Measurements from ENCODE around the gene IMPG2.

The IMPG2 gene

DNA sequence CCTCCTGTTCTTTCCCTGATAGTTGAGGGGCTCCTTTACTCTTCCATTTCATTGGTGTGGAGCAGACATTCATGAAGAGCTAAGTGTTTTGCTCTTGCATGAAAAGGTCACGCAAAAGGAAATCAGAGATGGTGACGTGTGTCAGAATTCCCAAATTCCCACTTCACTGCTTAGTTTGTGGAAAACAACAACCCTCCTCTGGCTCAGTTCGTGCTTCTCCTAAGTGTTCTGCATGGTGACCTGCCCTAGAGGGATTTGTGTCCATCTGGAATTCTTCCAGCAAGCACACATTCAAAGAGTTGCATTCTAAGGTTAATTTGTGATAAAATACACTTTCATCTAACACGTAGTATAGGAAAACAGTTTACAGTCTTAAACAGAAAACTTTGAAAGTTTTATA lies 95.6 kb downstream of the IMPG2 start:
- no peak overlapping the region for H3K4me3 ChIP-seq (ENCODE audit: low read depth, low read length)
- TF ChIP-seq, protein P1, sequence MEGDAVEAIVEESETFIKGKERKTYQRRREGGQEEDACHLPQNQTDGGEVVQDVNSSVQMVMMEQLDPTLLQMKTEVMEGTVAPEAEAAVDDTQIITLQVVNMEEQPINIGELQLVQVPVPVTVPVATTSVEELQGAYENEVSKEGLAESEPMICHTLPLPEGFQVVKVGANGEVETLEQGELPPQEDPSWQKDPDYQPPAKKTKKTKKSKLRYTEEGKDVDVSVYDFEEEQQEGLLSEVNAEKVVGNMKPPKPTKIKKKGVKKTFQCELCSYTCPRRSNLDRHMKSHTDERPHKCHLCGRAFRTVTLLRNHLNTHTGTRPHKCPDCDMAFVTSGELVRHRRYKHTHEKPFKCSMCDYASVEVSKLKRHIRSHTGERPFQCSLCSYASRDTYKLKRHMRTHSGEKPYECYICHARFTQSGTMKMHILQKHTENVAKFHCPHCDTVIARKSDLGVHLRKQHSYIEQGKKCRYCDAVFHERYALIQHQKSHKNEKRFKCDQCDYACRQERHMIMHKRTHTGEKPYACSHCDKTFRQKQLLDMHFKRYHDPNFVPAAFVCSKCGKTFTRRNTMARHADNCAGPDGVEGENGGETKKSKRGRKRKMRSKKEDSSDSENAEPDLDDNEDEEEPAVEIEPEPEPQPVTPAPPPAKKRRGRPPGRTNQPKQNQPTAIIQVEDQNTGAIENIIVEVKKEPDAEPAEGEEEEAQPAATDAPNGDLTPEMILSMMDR (IDR thresholded peaks at IDR 0.05; ENCODE audit: insufficient read depth, low read length, missing control alignments), result no peak
- no peak for DNase-seq (ENCODE audit: low read depth, low spot score)
- CTCF ChIA-PET, result no interaction called here
- POLR2A ChIA-PET, result no interaction called here

DNA sequence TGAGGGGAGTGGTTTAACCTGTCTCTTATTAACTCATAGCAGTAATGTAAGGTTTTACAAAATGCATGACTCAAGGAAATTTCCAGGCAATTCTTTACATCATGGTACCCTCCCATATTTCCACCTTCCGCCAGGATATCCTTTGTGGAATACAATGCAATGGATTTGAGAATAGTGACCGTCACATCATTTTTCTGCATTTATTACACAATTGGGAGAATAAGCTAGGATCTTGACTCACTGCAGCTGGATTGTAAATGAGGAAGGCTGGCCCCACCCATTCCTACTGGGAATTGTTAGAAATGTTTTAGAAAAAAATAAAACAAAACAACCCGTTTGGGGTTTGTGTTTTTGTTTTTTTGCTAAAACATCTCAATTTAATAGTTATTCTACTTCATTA lies 97.4 kb downstream of the IMPG2 start:
- ChIA-PET CTCF (interaction anchor here (0.6 to 1.2 kb wide), 3 partner anchors 27 to 159 kb away, joined by 3 to 5 read pairs (median 3); no protein-coding TSS in a partner anchor), POLR2A (no interaction called here)
- H3K4me3 ChIP-seq (ENCODE audit: low read depth, low read length), result no peak overlapping the region
- DNase-seq (ENCODE audit: low read depth, low spot score), result no peak
- TF ChIP-seq, protein P1 (IDR thresholded peaks at IDR 0.05; ENCODE audit: insufficient read depth, low read length, missing control alignments), result no peak

DNA sequence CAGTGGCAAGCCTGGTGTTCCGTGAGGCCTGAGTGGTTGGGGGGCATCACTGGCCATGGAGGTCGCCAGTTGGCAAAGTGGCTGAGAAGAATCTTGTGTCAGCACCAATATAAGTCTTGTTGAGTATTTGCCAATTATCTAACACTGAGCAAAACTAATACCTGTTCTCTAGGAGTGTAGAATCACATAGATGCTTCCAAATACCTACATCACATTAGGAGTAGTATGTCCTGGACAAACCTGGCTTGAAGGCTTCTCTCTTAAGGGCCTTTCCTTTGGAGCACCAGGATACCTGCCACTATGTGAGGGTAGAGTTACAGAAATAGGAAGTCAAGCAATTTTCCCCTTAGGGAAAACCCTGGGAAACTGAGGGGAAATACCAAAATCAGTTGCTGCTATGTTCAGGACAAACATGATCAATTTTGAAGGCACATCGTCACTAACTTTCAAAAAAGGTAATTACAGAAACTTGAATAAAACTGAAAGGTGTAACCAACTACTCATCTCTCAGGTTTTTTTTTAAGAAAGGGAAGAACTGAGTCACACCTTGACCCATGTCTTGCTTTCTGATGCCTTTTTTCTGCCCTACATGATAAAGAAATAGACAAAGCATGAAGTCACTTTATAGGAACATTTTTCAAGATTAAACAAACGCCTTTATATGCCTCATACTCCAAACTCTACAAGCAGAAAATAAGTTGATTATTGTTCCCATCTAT lies 100.4 kb downstream of the IMPG2 start:
- TF ChIP-seq, protein P1 (IDR thresholded peaks at IDR 0.05; ENCODE audit: insufficient read depth, low read length, missing control alignments), result no peak
- DNase-seq (ENCODE audit: low read depth, low spot score), result no peak
- ChIA-PET CTCF (no interaction called here), POLR2A (no interaction called here)
- H3K4me3 ChIP-seq (ENCODE audit: low read depth, low read length), result no peak overlapping the region

DNA sequence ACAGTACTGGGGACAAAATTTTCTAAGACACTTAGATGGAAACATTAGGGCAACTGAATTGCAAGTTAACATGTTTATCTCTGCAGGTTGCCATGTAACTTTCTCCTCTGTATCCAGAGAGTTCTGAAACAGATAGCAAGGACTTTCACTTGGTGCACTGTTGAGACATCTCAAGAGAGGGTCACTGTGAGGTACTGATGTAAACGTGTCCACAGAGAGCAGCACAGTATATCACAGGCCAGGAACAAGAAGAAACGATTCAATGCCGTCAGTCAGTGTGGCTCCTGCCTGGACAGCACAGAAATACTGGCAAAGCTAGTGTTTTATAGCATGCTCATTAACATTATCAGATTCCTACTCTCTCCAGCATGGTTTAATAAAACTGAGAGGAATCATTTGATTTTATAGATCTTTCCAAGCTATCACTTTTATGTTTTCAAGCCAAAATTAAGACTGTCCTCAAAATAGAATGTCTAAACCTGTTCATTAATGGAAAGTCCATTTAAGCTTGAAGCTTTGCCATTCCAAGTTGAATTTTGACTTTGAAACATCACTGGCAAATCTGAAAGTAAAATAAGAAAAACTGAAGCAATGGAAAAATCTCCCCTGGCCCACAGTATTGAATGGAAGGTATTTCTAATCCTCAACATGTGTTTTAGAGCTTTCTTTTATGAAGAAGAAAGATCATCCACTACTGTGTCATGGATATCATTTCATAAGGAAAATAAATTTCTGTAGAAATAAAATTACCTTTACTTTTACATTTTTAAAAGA lies 102.7 kb downstream of the IMPG2 start:
- no peak for DNase-seq (ENCODE audit: low read depth, low spot score)
- no peak overlapping the region for H3K4me3 ChIP-seq (ENCODE audit: low read depth, low read length)
- TF ChIP-seq, protein P1 (IDR thresholded peaks at IDR 0.05; ENCODE audit: insufficient read depth, low read length, missing control alignments), result no peak
- ChIA-PET POLR2A (no interaction called here), CTCF (no interaction called here)

DNA sequence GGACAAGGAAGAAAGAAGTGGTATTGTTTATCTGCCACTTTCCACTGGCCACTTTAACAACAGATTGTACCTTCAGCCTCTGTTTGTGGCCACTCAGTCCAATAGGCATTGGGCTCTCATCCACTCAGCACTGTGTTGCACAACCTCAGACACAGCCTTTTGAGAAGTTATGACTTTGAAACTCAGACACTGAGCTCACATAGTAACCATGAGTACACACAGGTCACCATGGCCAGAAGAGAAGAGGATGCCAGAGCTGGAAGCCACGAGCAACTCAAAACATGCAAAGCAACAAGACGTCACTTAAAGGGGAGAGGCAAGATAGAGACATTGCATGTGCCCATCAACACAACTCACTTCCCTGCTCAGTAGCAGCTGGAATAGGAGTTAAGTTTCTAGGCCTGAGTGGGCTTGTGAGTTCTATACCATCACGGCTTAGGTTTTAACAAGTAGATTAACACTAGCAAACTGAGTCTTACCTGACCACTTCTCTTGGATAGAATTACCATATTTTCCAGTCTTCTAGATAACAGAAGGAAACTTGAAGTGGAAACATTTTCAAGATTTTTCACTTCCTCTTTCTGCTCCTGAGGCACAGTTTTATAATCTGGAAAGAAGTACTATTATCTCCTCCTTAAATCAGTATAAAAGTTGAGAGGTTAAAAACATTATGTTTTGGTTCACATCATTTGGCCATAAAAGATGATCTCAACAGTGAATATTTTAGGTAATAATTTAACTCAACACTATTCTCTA lies 103.5 kb downstream of the IMPG2 start:
- peak; percentile 26 for DNase-seq (ENCODE audit: low read depth, low spot score)
- TF ChIP-seq, protein P1 (IDR thresholded peaks at IDR 0.05; ENCODE audit: insufficient read depth, low read length, missing control alignments), result no peak
- CTCF ChIA-PET, result no interaction called here
- POLR2A ChIA-PET, result no interaction called here
- H3K4me3 ChIP-seq (ENCODE audit: low read depth, low read length), result no peak overlapping the region

DNA sequence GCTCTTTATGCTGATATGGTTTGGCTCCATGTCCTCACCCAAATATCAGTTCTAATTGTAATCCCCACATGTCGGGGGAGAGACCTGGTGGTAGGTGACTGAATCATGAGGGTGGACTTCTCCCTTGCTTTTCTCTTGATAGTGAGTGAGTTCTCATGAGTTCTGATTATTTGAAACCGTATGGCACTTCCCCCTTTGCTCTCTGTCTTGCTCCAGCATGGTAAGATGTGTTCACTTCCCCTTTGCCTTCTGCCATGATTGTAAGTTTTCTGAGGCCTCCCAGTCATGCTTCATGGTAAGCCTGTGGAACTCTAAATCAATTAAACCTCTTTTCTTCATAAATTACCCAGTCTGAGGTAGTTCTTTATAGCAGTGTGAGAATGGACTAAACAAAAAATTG lies 107.6 kb downstream of the IMPG2 start:
- POLR2A ChIA-PET, result no interaction called here
- TF ChIP-seq, protein P1 (IDR thresholded peaks at IDR 0.05; ENCODE audit: insufficient read depth, low read length, missing control alignments), result no peak
- no peak for DNase-seq (ENCODE audit: low read depth, low spot score)
- CTCF ChIA-PET, result no interaction called here
- H3K4me3 ChIP-seq (ENCODE audit: low read depth, low read length), result no peak overlapping the region
